PC-9 (cell line): ENCODE results near the gene IQCB1. TPM values are rescaled to one million over a fixed set of nuclear protein-coding genes. Genes with fewer than 3 reads are reported as not detected.

Experiments used
- BruUV-seq: library from RNA; stranded (reverse); fragments of 400-500 nt; replicated peaks from 2 replicates; lab custom pipeline; 2021; lab: Mats Ljungman, UMichigan
- CTCF ChIA-PET: fragments of 300-600 bp; sonication (Branson Sonifier 250); formaldehyde crosslinking; loops from one replicate; lab custom pipeline; 2022; ENCODE audit warnings: antibody characterized with exemption; lab: Charles Lee
- POLR2A ChIA-PET: fragments of 300-600 bp; sonication (Branson Sonifier 250); formaldehyde crosslinking; loops from one replicate; lab custom pipeline; 2022; ENCODE audit warnings: antibody characterized with exemption; ENCODE audit not compliant: unreplicated experiment; lab: Charles Lee
- DNase-seq, 2 experiments: peaks; one replicate each; pipeline versions ENCODE4 v3.0.0 to v3.0.0-alpha.2; 2015 to 2022; ENCODE audit warnings: mixed read lengths in 1 of 2
- H2AFZ ChIP-seq: fragments of 200-600 bp; sonication (generic); 2 replicates; pipeline ENCODE4 v1.8.1; 2017; ENCODE audit warnings: antibody characterized with exemption
- H3F3A ChIP-seq: fragments of 200-600 bp; sonication (generic); 2 replicates; pipeline ENCODE4 v1.8.1; 2017; ENCODE audit warnings: antibody characterized with exemption, mild to moderate bottlenecking, low read depth; ENCODE audit not compliant: insufficient read depth
- H3K27ac ChIP-seq: fragments of 200-600 bp; sonication (generic); 2 replicates; pipeline ENCODE4 v1.6.1; 2016; ENCODE audit warnings: mixed run types
- H3K27me3 ChIP-seq: fragments of 200-600 bp; sonication (generic); 2 replicates; pipeline ENCODE4 v1.6.1; 2016; ENCODE audit warnings: low read depth, mixed run types; ENCODE audit not compliant: insufficient read depth
- H3K36me3 ChIP-seq: fragments of 200-600 bp; sonication (generic); 2 replicates; pipeline ENCODE4 v1.6.1; 2016; ENCODE audit warnings: low read depth, mixed run types
- H3K4me1 ChIP-seq: fragments of 200-600 bp; sonication (generic); replicated peaks from 2 replicates; pipeline ENCODE4 v1.6.1; 2016; ENCODE audit warnings: mixed run types; ENCODE audit not compliant: insufficient read depth
- H3K4me2 ChIP-seq: fragments of 200-600 bp; sonication (generic); 2 replicates; pipeline ENCODE4 v1.6.1; 2017; ENCODE audit warnings: mixed run types
- H3K4me3 ChIP-seq: fragments of 200-600 bp; sonication (generic); 2 replicates; pipeline ENCODE4 v1.6.1; 2016; ENCODE audit warnings: mixed run types
- H3K79me2 ChIP-seq: fragments of 200-600 bp; sonication (generic); 2 replicates; pipeline ENCODE4 v1.6.1; 2017; ENCODE audit warnings: low read depth, mixed run types
- H3K9me2 ChIP-seq: fragments of 200-600 bp; sonication (generic); 2 replicates; pipeline ENCODE4 v1.8.1; 2017; ENCODE audit warnings: mild to moderate bottlenecking; ENCODE audit not compliant: insufficient read depth
- H3K9me3 ChIP-seq: fragments of 200-600 bp; sonication (generic); 2 replicates; pipeline ENCODE4 v1.8.1; 2016; ENCODE audit warnings: low read depth; ENCODE audit not compliant: insufficient read depth
- H4K20me1 ChIP-seq: fragments of 200-600 bp; sonication (generic); 2 replicates; pipeline ENCODE4 v1.8.1; 2017; ENCODE audit not compliant: insufficient read depth
- EZH2 ChIP-seq: fragments of 200-600 bp; sonication (generic); IDR thresholded peaks from 2 replicates; pipeline ENCODE4 v1.8.0; 2017; ENCODE audit warnings: antibody characterized with exemption, low read depth
- intact Hi-C: fragments of 100-400 bp; cut with micrococcal nuclease; formaldehyde crosslinking; loops from one replicate; pipeline ENCODE4 v1.10.0; 2022; ENCODE audit not compliant: unreplicated experiment
- total RNA-seq: library from RNA; stranded (reverse); gene quantifications from 2 replicates; pipeline ENCODE4 v1.2.3, GENCODE V29; 2021
- TF ChIP-seq, protein P1 (sequence below): fragments of 200-600 bp; sonication (generic); conservative IDR thresholded peaks from 2 replicates; pipeline ENCODE4 v1.6.1; 2017; ENCODE audit warnings: mixed run types, antibody characterized with exemption, mild to moderate bottlenecking, moderate library complexity

IQCB1 gene
- total RNA-seq, 1 experiment from 2014 or later, result 14.8 TPM

GRCh38 chr3:121834157-121834670 is 646 bp downstream of the IQCB1 start:
- intact Hi-C loops, result loop anchor here (1.0 to 10.0 kb wide), 3 partner anchors 85 to 531 kb away; partner anchors contain the start of gene GOLGB1
- Histone ChIP-seq H3K79me2 (peaks cover 20% of the 10 kb centered on the region), H2AFZ (peak overlapping the region; percentile 99), H3K27ac (peak overlapping the region; percentile 40), H3K4me3 (peak overlapping the region; percentile 94), H3K27me3 (no peaks in the 10 kb centered on the region), H3K9me3 (no peaks in the 10 kb centered on the region), H3F3A (no peaks in the 10 kb centered on the region), H3K4me2 (peak overlapping the region; percentile 95), H3K9me2 (no peaks in the 10 kb centered on the region), H4K20me1 (no peaks in the 10 kb centered on the region; the same call in 1 of the 2 replicates), H3K36me3 (0 out of 2 replicates have a peak, but pooled peaks cover 10% of the 10 kb centered on the region), H3K4me1 (peaks cover 11% of the 10 kb centered on the region; the same call in 1 of the 2 replicates)
- peak in 1 of 2 experiments; percentile 21 for DNase-seq
- TF ChIP-seq, protein P1, sequence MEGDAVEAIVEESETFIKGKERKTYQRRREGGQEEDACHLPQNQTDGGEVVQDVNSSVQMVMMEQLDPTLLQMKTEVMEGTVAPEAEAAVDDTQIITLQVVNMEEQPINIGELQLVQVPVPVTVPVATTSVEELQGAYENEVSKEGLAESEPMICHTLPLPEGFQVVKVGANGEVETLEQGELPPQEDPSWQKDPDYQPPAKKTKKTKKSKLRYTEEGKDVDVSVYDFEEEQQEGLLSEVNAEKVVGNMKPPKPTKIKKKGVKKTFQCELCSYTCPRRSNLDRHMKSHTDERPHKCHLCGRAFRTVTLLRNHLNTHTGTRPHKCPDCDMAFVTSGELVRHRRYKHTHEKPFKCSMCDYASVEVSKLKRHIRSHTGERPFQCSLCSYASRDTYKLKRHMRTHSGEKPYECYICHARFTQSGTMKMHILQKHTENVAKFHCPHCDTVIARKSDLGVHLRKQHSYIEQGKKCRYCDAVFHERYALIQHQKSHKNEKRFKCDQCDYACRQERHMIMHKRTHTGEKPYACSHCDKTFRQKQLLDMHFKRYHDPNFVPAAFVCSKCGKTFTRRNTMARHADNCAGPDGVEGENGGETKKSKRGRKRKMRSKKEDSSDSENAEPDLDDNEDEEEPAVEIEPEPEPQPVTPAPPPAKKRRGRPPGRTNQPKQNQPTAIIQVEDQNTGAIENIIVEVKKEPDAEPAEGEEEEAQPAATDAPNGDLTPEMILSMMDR, result no peak
- TF ChIP-seq EZH2, result no peak
- ChIA-PET POLR2A (interaction anchor here (0.9 kb wide), 1 partner anchor 85 kb away, joined by 6 read pairs; the partner anchor contains the start of gene GOLGB1), CTCF (no interaction called here)
- no TSS peak for BruUV-seq

- Histone ChIP-seq H3K79me2 (no peaks in the 10 kb centered on the region), H3K4me2 (no peak overlapping the region), H3K9me2 (no peaks in the 10 kb centered on the region), H2AFZ (no peak overlapping the region), H3K36me3 (peaks cover 43% of the 10 kb centered on the region), H3K27ac (no peak overlapping the region), H3F3A (no peaks in the 10 kb centered on the region), H4K20me1 (no peaks in the 10 kb centered on the region), H3K9me3 (peaks cover 3% of the 10 kb centered on the region; the same call in 1 of the 2 replicates), H3K27me3 (no peaks in the 10 kb centered on the region), H3K4me3 (no peak overlapping the region), H3K4me1 (no peaks in the 10 kb centered on the region)
- DNase-seq, result no peak
- BruUV-seq, result no TSS peak
- intact Hi-C loops, result no loop called here
- CTCF ChIA-PET, result no interaction called here
- no peak for TF ChIP-seq EZH2
- TF ChIP-seq, protein P1, result no peak
- POLR2A ChIA-PET, result no interaction called here
Observed at GRCh38 chr3:121822973-121823372, 11.9 kb downstream of the IQCB1 start.

GRCh38 chr3:121821421-121822199 is 13.2 kb downstream of the IQCB1 start:
- Histone ChIP-seq H3K9me3 (peaks cover 3% of the 10 kb centered on the region; the same call in 1 of the 2 replicates), H2AFZ (no peak overlapping the region), H3K4me1 (no peaks in the 10 kb centered on the region), H4K20me1 (no peaks in the 10 kb centered on the region), H3K27ac (no peak overlapping the region), H3K4me2 (no peak overlapping the region), H3F3A (no peaks in the 10 kb centered on the region), H3K79me2 (no peaks in the 10 kb centered on the region), H3K4me3 (no peak overlapping the region), H3K9me2 (no peaks in the 10 kb centered on the region), H3K36me3 (peaks cover 31% of the 10 kb centered on the region), H3K27me3 (no peaks in the 10 kb centered on the region)
- no peak for DNase-seq
- ChIA-PET POLR2A (no interaction called here), CTCF (interaction anchor here (0.6 kb wide), 1 partner anchor 171 kb away, joined by 3 read pairs; no protein-coding TSS in a partner anchor)
- TF ChIP-seq, protein P1, result no peak
- no peak for TF ChIP-seq EZH2
- intact Hi-C loops, result no loop called here
- BruUV-seq, result no TSS peak
